ENCODE measurements around the gene THAP4. TPM values are rescaled to one million over a fixed set of nuclear protein-coding genes. Genes with fewer than 3 reads are reported as not detected.
"Not testable (repeated sequence)": the region's sequence is repeated elsewhere in the genome, so short reads cannot be mapped to it uniquely, and the experiment has no call there.

Gene THAP4
- polyA plus RNA-seq, 1 donor (not counting 4 experiments of a cell fraction or from before 2014, with no cell fraction given), result 30.3 TPM

DNA sequence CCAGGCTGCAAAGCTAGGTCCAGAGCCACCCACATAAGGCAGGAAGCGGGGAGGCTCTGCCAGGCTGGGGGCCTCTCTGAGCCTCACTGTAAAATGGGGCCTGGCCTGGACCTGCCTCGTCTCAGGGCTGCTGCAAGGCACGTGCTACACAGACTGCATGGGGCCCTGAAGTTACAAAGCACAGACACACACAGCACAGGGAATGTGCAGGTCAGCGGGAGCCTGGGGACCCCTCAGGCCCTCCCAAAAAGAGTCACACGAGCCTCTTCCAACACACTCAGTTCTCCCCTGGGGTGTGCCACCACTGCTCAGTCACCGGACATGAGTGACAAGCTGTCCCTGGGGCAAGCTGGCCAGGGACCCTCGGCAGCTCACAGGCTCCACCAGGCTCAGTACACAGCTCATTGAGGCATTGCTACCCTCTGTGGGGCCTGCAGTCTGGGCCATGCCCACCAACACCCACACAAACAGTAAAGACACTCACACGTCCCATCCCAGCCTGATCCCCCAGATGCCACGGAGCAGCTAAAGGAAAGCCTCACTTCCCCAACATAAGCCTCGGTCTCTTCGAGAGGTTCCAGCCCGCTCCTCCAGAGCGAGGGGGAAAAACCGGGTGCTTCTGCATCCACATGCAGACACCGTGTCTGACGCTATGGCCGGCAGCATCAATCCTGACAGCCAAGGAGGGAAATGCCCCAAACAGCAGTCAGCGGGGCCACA lies 44.7 kb downstream of the THAP4 start:
- no peaks in the 10 kb centered on the region for H3K79me2 ChIP-seq (ENCODE audit: control insufficient read depth, insufficient read depth, low read length)
- TF ChIP-seq, protein P1, sequence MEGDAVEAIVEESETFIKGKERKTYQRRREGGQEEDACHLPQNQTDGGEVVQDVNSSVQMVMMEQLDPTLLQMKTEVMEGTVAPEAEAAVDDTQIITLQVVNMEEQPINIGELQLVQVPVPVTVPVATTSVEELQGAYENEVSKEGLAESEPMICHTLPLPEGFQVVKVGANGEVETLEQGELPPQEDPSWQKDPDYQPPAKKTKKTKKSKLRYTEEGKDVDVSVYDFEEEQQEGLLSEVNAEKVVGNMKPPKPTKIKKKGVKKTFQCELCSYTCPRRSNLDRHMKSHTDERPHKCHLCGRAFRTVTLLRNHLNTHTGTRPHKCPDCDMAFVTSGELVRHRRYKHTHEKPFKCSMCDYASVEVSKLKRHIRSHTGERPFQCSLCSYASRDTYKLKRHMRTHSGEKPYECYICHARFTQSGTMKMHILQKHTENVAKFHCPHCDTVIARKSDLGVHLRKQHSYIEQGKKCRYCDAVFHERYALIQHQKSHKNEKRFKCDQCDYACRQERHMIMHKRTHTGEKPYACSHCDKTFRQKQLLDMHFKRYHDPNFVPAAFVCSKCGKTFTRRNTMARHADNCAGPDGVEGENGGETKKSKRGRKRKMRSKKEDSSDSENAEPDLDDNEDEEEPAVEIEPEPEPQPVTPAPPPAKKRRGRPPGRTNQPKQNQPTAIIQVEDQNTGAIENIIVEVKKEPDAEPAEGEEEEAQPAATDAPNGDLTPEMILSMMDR (optimal IDR thresholded peaks at IDR 0.05 in 1 of 3, IDR thresholded peaks at IDR 0.05 in 1 of 3, conservative IDR thresholded peaks at IDR 0.05 in 1 of 3; ENCODE audit: extremely low read depth in 1 of 3, insufficient read depth in 2 of 3, low read length in 3 of 3), result no peak
- no peak for TF ChIP-seq EZH2 (IDR thresholded peaks at IDR 0.05; ENCODE audit: low read length)
- H3K9me1 ChIP-seq (ENCODE audit: control insufficient read depth, extremely low read depth, insufficient read depth, low read length), result no peaks in the 10 kb centered on the region
- peaks cover 3% of the 10 kb centered on the region for H3K9me3 ChIP-seq (ENCODE audit: control insufficient read depth, low read depth, low read length)
- H3K27ac ChIP-seq (ENCODE audit: control insufficient read depth, insufficient read depth, low read length), result no peak overlapping the region
- H3K9ac ChIP-seq (ENCODE audit: control insufficient read depth, extremely low read depth, insufficient read depth, low read length), result no peak overlapping the region
- DNase-seq (ENCODE audit: low read depth, low spot score) (no peak), FAIRE-seq (no peak)
- H4K20me1 ChIP-seq (ENCODE audit: control insufficient read depth, extremely low read depth, insufficient read depth, low read length), result no peaks in the 10 kb centered on the region
- no peak overlapping the region for H3K4me3 ChIP-seq (ENCODE audit: control insufficient read depth in 2 of 3, extremely low read depth in 1 of 3, insufficient read depth in 2 of 3, low read depth in 1 of 3, low read length in 3 of 3)
- H3K36me3 ChIP-seq (ENCODE audit: control insufficient read depth in 2 of 2, extremely low read depth in 1 of 2, insufficient read depth in 2 of 2, low read length in 2 of 2), result peaks cover under 1 to 9% of the 10 kb centered on the region in 2 experiments
- H2AFZ ChIP-seq (ENCODE audit: control insufficient read depth, low read length), result no peak overlapping the region
- no peaks in the 10 kb centered on the region for H3K4me1 ChIP-seq (ENCODE audit: control insufficient read depth, extremely low read depth, insufficient read depth, low read length)
- dilution Hi-C loops (cut with MboI; ENCODE audit: extremely low pct_ligation_motif_present, low sequenced_read_pairs), result loop anchor here (25.0 kb wide), 1 partner anchor 105 kb away; no protein-coding TSS in a partner anchor
- H3K27me3 ChIP-seq (ENCODE audit: control insufficient read depth, extremely low read depth, insufficient read depth, low read length), result no peaks in the 10 kb centered on the region
- H3K4me2 ChIP-seq (ENCODE audit: control insufficient read depth, extremely low read depth, insufficient read depth, low read depth, low read length), result no peak overlapping the region

DNA sequence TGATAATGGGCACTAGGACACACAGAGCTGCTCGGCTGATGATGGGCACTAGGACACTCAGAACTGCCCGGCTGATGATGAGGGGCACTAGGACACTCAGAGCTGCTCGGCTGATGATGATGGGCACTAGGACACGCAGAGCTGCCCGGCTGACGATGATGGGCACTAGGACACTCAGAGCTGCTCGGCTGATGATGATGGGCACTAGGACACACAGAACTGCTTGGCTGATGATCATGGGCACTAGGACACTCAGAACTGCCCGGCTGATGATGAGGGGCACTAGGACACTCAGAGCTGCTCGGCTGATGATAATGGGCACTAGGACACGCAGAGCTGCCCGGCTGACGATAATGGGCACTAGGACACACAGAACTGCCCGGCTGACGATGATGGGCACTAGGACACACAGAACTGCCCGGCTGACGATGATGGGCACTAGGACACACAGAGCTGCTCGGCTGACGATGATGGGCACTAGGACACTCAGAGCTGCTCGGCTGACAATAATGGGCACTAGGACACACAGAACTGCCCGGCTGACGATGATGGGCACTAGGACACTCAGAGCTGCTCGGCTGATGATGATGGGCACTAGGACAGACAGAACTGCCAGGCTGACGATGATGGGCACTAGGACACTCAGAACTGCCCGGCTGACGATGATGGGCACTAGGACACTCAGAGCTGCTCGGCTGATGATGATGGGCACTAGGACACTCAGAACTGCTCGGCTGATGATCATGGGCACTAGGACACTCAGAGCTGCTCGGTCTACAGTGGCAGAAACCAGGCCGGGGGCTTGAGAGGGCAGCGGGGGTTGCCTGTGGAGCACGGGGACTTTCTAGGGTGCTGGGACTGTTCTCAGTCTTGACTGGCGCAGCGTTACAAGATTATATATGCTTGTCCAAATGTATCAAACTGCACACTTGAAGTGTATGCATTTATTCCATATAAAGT lies 46.2 kb downstream of the THAP4 start:
- H4K20me1 ChIP-seq (ENCODE audit: control insufficient read depth, extremely low read depth, insufficient read depth, low read length); H3K4me3 ChIP-seq (ENCODE audit: control insufficient read depth in 2 of 3, extremely low read depth in 1 of 3, insufficient read depth in 2 of 3, low read depth in 1 of 3, low read length in 3 of 3); H2AFZ ChIP-seq (ENCODE audit: control insufficient read depth, low read length); H3K4me2 ChIP-seq (ENCODE audit: control insufficient read depth, extremely low read depth, insufficient read depth, low read depth, low read length); H3K4me1 ChIP-seq (ENCODE audit: control insufficient read depth, extremely low read depth, insufficient read depth, low read length); H3K36me3 ChIP-seq (ENCODE audit: control insufficient read depth in 2 of 2, extremely low read depth in 1 of 2, insufficient read depth in 2 of 2, low read length in 2 of 2); FAIRE-seq; H3K79me2 ChIP-seq (ENCODE audit: control insufficient read depth, insufficient read depth, low read length); H3K27me3 ChIP-seq (ENCODE audit: control insufficient read depth, extremely low read depth, insufficient read depth, low read length); DNase-seq (ENCODE audit: low read depth, low spot score); H3K27ac ChIP-seq (ENCODE audit: control insufficient read depth, insufficient read depth, low read length); H3K9me1 ChIP-seq (ENCODE audit: control insufficient read depth, extremely low read depth, insufficient read depth, low read length); H3K9ac ChIP-seq (ENCODE audit: control insufficient read depth, extremely low read depth, insufficient read depth, low read length): not testable (repeated sequence)
- H3K9me3 ChIP-seq (ENCODE audit: control insufficient read depth, low read depth, low read length), result peaks cover 11% of the 10 kb centered on the region
- dilution Hi-C loops (cut with MboI; ENCODE audit: extremely low pct_ligation_motif_present, low sequenced_read_pairs), result loop anchor here (25.0 kb wide), 1 partner anchor 103 kb away; no protein-coding TSS in a partner anchor

DNA sequence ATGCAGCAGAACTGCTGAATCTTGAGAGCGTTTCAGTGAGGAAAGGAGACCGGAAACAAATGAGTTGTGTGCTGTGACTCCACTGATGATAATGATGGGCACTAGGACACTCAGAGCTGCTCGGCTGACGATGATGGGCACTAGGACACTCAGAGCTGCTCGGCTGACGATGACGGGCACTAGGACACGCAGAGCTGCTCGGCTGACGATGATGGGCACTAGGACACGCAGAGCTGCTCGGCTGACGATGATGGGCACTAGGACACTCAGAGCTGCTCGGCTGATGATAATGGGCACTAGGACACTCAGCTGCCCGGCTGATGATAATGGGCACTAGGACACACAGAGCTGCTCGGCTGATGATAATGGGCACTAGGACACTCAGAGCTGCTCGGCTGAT lies 47.1 kb downstream of the THAP4 start:
- H3K36me3 ChIP-seq (ENCODE audit: control insufficient read depth in 2 of 2, extremely low read depth in 1 of 2, insufficient read depth in 2 of 2, low read length in 2 of 2); H3K4me1 ChIP-seq (ENCODE audit: control insufficient read depth, extremely low read depth, insufficient read depth, low read length); H2AFZ ChIP-seq (ENCODE audit: control insufficient read depth, low read length); H3K9me1 ChIP-seq (ENCODE audit: control insufficient read depth, extremely low read depth, insufficient read depth, low read length); H3K79me2 ChIP-seq (ENCODE audit: control insufficient read depth, insufficient read depth, low read length); H4K20me1 ChIP-seq (ENCODE audit: control insufficient read depth, extremely low read depth, insufficient read depth, low read length); H3K9ac ChIP-seq (ENCODE audit: control insufficient read depth, extremely low read depth, insufficient read depth, low read length); FAIRE-seq; H3K27ac ChIP-seq (ENCODE audit: control insufficient read depth, insufficient read depth, low read length); H3K4me2 ChIP-seq (ENCODE audit: control insufficient read depth, extremely low read depth, insufficient read depth, low read depth, low read length); DNase-seq (ENCODE audit: low read depth, low spot score); H3K4me3 ChIP-seq (ENCODE audit: control insufficient read depth in 2 of 3, extremely low read depth in 1 of 3, insufficient read depth in 2 of 3, low read depth in 1 of 3, low read length in 3 of 3); H3K27me3 ChIP-seq (ENCODE audit: control insufficient read depth, extremely low read depth, insufficient read depth, low read length): not testable (repeated sequence)
- H3K9me3 ChIP-seq (ENCODE audit: control insufficient read depth, low read depth, low read length), result peaks cover 11% of the 10 kb centered on the region
- dilution Hi-C loops (cut with MboI; ENCODE audit: extremely low pct_ligation_motif_present, low sequenced_read_pairs), result loop anchor here (25.0 kb wide), 1 partner anchor 103 kb away; no protein-coding TSS in a partner anchor

Measured in keratinocyte (primary cell).